Fibroblast of the aortic adventitia (primary cell): ENCODE data around the gene CPT1A. TPM values are rescaled to one million over a fixed set of nuclear protein-coding genes. Genes with fewer than 3 reads are reported as not detected.

Experiments used
- DNase-seq: peaks from one replicate; pipeline ENCODE4 v3.0.0-alpha.2; 2010; ENCODE audit warnings: low read depth
- H3K4me3 ChIP-seq: 2 replicates; pipeline ENCODE4 v1.5.1; 2011; ENCODE audit warnings: low read depth, mild to moderate bottlenecking, control low read depth, low read length, moderate library complexity
- total RNA-seq: library from RNA; depleted of rRNA; stranded (reverse); fragments of >200 nt; gene quantifications from 2 replicates; pipeline ENCODE4 v1.2.3, GENCODE V29; 2012; ENCODE audit warnings: low replicate concordance
- TF ChIP-seq, protein P1 (sequence below): IDR thresholded peaks from 2 replicates; pipeline ENCODE4 v1.5.1; 2011; ENCODE audit warnings: mild to moderate bottlenecking, low read length, control low read depth, inconsistent platforms; ENCODE audit not compliant: insufficient read depth

Gene CPT1A
- total RNA-seq, 1 donor: 45.6 TPM

GRCh38 chr11:68839054-68839865 is 2.5 kb downstream of the CPT1A start:
- DNase-seq: peak; percentile 92
- H3K4me3 ChIP-seq: peak overlapping the region; percentile 83
- TF ChIP-seq, protein P1, sequence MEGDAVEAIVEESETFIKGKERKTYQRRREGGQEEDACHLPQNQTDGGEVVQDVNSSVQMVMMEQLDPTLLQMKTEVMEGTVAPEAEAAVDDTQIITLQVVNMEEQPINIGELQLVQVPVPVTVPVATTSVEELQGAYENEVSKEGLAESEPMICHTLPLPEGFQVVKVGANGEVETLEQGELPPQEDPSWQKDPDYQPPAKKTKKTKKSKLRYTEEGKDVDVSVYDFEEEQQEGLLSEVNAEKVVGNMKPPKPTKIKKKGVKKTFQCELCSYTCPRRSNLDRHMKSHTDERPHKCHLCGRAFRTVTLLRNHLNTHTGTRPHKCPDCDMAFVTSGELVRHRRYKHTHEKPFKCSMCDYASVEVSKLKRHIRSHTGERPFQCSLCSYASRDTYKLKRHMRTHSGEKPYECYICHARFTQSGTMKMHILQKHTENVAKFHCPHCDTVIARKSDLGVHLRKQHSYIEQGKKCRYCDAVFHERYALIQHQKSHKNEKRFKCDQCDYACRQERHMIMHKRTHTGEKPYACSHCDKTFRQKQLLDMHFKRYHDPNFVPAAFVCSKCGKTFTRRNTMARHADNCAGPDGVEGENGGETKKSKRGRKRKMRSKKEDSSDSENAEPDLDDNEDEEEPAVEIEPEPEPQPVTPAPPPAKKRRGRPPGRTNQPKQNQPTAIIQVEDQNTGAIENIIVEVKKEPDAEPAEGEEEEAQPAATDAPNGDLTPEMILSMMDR: no peak

DNA sequence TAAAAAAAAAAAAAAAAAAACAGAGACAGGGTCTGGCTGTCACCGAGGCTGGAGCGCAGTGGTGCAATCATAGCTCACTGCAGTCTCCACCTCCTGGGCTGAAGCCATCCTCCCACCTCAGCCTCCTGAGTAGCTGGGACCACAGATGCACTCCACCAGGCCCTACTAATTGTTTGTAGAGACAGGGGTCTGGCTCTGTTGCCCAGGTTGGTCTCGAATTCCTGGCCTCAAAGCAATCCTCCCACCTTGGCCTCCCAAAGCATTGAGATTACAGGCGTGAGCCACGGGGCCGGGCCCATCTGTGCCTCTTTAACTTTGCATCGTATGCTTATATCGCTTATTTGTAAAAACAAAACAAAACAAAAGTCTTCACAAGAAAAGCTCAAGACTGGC is 3.1 kb downstream of the CPT1A start:
- TF ChIP-seq, protein P1: no peak
- peak; percentile 43 for DNase-seq
- peak overlapping the region; percentile 83 for H3K4me3 ChIP-seq

- no peak for DNase-seq
- peak overlapping the region; percentile 83 for H3K4me3 ChIP-seq
- TF ChIP-seq, protein P1: no peak
Observed at GRCh38 chr11:68837583-68838571, 3.8 kb downstream of the CPT1A start.

DNA sequence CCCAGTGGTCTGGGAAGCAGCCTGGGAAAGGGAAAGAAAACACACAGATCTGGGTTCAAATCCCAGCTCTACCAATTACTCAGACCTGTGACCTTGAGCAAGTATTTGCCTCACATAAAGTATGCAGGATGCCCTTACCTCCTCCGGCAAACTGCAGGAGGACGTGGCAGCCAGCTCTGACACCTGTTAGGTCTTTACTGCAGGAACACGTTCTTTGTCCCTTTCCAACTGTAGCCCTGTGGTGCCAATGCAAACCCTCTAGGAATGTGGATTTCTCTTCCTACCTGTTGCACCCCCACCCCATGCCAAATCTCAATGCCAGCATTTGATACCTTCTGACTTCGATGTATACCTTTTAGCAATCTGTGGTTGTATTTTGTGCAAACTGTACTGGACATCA is 6.0 kb downstream of the CPT1A start:
- DNase-seq: no peak
- no peak overlapping the region for H3K4me3 ChIP-seq
- TF ChIP-seq, protein P1: no peak

DNA sequence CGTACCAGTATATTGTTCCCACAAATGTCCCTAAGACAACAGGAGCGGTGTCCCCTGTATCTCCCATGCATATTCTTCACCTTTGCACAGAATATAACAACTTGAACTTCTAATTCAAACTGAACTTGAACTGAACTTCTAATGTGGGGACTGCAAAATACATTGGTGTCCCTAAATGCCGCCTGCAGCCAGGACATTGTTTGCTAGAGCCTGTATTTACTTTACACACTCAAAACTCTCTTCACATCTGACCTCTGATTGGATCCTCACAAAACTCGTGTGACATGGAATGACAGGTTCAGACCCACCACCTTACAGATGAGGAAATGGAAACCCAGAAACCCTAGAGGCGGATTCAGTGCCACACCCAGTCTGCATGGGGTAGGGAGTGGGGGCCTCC is 6.4 kb downstream of the CPT1A start:
- TF ChIP-seq, protein P1: no peak
- H3K4me3 ChIP-seq: no peak overlapping the region
- no peak for DNase-seq

DNA sequence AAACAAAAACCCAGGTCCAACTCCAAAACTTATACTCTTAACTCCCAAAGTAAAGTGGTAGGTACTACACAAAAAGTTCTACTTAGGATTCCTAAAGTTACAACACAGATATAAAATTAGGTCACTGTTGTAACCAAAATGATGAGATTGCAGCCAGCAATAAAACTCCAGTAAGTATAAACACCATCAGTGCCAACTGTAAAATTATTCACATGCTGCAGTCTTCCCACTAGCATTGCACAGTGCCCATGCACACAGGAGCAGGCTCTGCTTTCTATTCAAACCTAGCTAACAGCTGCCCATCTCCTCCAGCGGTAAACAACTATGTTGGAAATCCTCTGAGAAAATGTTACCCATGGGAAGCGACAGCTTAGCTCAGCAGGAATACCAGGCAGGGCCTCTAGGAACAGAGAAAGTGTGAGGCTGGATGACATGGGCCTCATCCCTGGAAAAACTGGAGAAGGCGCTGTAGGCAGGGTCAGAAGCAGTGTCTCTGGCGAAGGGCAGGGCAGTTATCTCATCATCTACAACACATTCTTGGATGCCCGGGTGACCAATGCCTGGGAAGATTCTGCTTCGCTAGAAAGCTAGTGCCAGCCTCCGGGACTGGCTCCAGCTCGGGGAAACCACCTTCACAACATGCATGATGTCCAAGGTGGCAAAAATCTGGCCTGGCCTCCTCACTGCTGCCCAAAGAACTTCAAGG is 9.1 kb downstream of the CPT1A start:
- TF ChIP-seq, protein P1: no peak
- no peak overlapping the region for H3K4me3 ChIP-seq
- no peak for DNase-seq
